ENCODE results near the gene DDIAS. TPM values are rescaled to one million over a fixed set of nuclear protein-coding genes. Genes with fewer than 3 reads are reported as not detected.

DDIAS gene
- total and polyA plus RNA-seq, 10 of the 15 experiments (the other 5 are each of a cell fraction or from before 2014, with no cell fraction given) = 6.9 to 27.8 (median 12.9) TPM

DNA sequence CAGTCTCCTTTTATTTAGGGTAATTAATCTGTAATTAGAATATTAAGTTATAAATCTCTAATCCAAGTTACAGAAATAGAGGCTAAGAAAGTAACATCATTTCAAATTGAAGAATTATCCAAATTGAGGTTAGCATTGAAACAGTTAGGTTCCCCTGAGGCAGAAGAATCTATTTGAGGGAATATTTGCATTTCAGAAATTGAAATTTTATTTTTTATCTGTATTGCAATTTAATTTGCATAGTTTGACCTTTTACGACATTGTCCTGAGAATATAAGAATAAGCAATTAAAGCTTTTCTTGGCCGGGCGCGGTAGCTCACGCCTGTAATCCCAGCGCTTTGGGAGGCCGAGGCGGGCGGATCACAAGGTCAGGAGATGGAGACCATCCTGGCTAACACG lies 27.6 kb downstream of the DDIAS start:
- Histone ChIP-seq H3K9me3 (replicated peaks; ENCODE audit: control insufficient read depth, insufficient read depth, low read length) (no peaks in the 10 kb centered on the region), H3K4me2 (ENCODE audit: control insufficient read depth, insufficient read depth) (no peak overlapping the region), H4K20me1 (ENCODE audit: control insufficient read depth, insufficient read depth) (no peaks in the 10 kb centered on the region), H3K27ac (ENCODE audit: control insufficient read depth, insufficient read depth) (no peak overlapping the region), H3K36me3 (ENCODE audit: control insufficient read depth in 2 of 2, insufficient read depth in 2 of 2, low read length in 1 of 2) (peaks cover 2% of the 10 kb centered on the region in 2 experiments; a peak in 2 of 4 replicates), H2AFZ (ENCODE audit: control insufficient read depth, low read depth, low read length) (no peak overlapping the region), H3K79me2 (ENCODE audit: control insufficient read depth, insufficient read depth, low read length) (no peaks in the 10 kb centered on the region), H3K4me3 (no peak overlapping the region), H3K9ac (ENCODE audit: control insufficient read depth, insufficient read depth, low read length) (no peak overlapping the region), H3K4me1 (ENCODE audit: control insufficient read depth, insufficient read depth, low read length) (peaks cover 20% of the 10 kb centered on the region), H3K27me3 (replicated peaks in 1 of 2; ENCODE audit: control insufficient read depth in 2 of 2, insufficient read depth in 2 of 2, low read length in 1 of 2) (no peaks in the 10 kb centered on the region)
- no TSS peak for BruUV-seq (replicated peaks)
- RAD21 ChIA-PET (ENCODE audit: unreplicated experiment) = interaction anchor here (0.7 to 3.0 kb wide), 16 partner anchors 9 to 321 kb away, joined by 3 to 18 read pairs (median 8); partner anchors contain the start of genes DDIAS, PRCP and RAB30
- CTCF ChIA-PET = interaction anchor here (1.3 to 3.4 kb wide), 7 partner anchors 8 to 227 kb away, joined by 3 to 14 read pairs (median 7); partner anchors contain the start of genes DDIAS and PRCP
- in situ Hi-C loops (cut with MboI) = no loop called here
- 81% methylated on average over 10 of the region's 10 CpGs for WGBS (ENCODE audit: insufficient coverage, insufficient replicate concordance, low lambda C conversion rate, missing lambda C conversion rate)
- ATAC-seq (no peak), FAIRE-seq (no peak), DNase-seq (ENCODE audit: low read depth, low spot score) (no peak)
- TF ChIP-seq KAT2A (conservative IDR thresholded peaks at IDR 0.05; ENCODE audit: control insufficient read depth, low read depth, low read length) (no peak), ZNF384 (IDR thresholded peaks at IDR 0.05; ENCODE audit: borderline replicate concordance, low read depth, low read length) (no peak), HDAC6 (IDR thresholded peaks at IDR 0.05; ENCODE audit: unreplicated experiment) (no peak), ZNF592 (IDR thresholded peaks at IDR 0.05) (no peak), ZNF622 (IDR thresholded peaks at IDR 0.05) (no peak), MXI1 (IDR thresholded peaks at IDR 0.05; ENCODE audit: low read depth, low read length) (no peak), IKZF1 (conservative IDR thresholded peaks at IDR 0.05) (no peak), ATF3 (IDR thresholded peaks at IDR 0.05; ENCODE audit: borderline replicate concordance, extremely low read depth, low read depth, low read length) (no peak), PML (IDR thresholded peaks at IDR 0.05; ENCODE audit: low read length) (no peak), NFYA (IDR thresholded peaks at IDR 0.05; ENCODE audit: borderline replicate concordance, low read depth, low read length) (no peak), BCL3 (IDR thresholded peaks at IDR 0.05; ENCODE audit: borderline replicate concordance, insufficient read depth, low read depth, low read length, poor library complexity, severe bottlenecking) (no peak), SIN3A (IDR thresholded peaks at IDR 0.05; ENCODE audit: low read depth, low read length) (no peak), BCLAF1 (IDR thresholded peaks at IDR 0.05) (no peak), MYB (IDR thresholded peaks at IDR 0.05; ENCODE audit: borderline replicate concordance, low read depth, low read length) (no peak), ZNF217 (IDR thresholded peaks at IDR 0.05) (no peak)
- POLR2A ChIA-PET = interaction anchor here (0.6 to 1.5 kb wide), 8 partner anchors 8 to 204 kb away, joined by 3 to 7 read pairs (median 4); no protein-coding TSS in a partner anchor
- SMC1A ChIA-PET (ENCODE audit: uncharacterized antibody, unreplicated experiment) = interaction anchor here (0.8 to 6.7 kb wide), 20 partner anchors 9 to 322 kb away, joined by 3 to 85 read pairs (median 8); partner anchors contain the start of genes DDIAS and PRCP
- intact Hi-C loops (cut with micrococcal nuclease; ENCODE audit: unreplicated experiment) = loop anchor here (5.0 kb wide), 2 partner anchors 43 to 78 kb away; no protein-coding TSS in a partner anchor
